HK-2 (cell line): ENCODE measurements around the gene SRL.

Experiments
- DNase-seq: peaks from one replicate; pipeline ENCODE4 v3.0.0-alpha.2; 2018; ENCODE audit not compliant: unreplicated experiment

The SRL gene

DNA sequence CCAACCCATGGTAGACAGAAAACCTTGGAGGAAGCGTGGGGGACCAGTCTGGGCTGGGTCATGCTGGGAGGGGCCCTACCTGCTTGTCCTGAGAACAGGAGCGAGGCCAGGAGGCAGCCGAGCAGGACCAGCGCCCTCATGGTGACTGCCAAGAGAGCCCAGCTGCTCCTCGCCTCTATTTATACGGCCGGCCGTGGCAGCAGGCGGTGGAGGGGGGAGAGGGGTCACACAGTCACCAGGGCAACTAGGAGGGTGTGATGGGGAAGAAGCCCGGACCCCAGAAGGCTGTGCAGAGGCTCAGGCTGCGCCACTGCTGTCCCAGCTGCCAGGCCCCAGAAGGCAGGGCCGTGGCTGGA lies at the start of gene SRL:
TSS of gene SRL (minus strand) at position 153 of the 356 bp plus-strand sequence. CDS start at position 140, 13 bp downstream.
- DNase-seq: no peak

DNA sequence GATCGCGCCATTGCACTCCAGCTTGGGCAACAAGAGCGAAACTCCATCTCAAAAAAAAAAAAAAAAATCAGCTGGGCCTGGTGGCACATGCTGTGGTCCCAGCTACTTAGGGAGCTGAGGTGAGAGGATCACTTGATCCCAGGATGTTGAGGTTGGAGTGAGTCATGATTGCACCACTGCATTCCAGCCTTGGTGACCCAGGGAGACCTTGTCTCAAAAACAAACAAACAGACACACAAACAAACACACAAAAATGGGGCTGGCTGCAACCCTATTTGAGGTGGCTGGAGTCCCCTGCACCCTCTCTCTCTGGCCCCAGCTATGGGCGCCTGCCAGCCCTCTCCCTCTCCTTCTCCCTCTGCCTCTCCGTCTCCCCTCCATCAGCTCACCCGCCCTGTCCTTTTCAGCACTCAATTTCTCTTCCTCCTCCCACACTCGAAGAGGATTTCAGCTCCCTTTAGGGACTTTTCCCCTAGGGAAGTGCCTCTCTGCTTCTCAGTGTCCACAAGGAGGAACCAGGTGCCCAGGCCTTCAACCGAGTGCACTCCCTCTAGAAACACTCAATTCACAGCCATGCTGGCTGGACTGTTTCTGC lies 48.5 kb upstream of the SRL start:
- peak; percentile 49 for DNase-seq

DNA sequence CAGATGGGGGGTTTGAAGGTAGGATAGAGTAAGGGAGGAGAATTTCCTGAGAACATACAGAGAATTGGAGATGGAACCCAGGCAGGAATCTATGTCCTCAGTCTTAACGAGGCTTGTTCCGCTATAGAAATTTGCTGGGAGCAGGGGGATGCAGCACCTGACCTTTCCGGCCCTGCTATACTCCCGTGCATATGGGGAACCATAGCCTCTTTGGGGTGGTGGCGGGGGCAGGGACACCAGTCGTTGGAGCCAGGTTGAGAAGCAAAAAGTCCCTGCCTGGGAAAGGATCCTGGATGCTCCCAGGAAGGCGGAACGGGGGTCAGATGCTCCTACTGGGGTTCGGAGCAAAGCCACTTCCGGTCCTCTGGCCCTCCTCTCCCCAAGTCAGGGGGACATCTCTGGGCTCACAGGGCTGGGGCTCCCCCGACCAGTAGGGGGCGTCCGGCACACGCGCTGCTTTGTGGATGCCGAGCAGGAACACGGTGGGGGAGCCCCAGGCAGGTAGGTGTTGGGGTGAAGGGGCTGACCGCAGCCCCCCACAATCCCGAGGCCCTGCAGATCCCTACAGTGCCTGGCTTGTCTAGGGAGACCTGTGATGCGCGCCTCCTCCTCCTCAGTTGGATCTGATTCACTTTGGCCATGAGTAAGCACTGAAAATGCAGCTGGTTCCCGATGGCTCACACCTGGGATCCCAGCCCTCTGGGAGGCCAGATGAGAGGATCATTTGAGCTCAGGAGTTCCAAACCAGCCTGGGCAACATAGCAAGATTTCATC lies 46.5 kb upstream of the SRL start:
- DNase-seq: no peak

DNA sequence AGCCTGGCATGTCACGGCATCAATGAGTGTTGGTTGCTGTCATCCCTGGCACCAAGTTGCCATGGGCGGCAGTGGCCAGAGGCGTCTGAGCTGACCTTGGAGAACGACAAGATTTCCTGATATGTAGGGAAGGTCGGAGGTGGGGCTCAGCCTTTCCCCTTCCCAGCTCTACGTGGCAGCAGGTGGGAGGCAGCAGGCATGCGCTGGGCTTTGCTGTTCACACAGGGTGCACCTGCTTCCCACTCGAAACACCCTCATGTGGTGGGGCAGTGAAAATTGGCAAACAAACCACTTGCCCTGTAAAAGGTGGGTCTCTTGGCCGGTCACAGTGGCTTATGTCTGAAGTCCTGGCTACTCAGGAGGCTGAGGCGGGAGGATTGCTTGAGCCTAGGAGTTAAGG lies 43.3 kb upstream of the SRL start:
- DNase-seq: no peak

- DNase-seq: no peak
These were observed 42.1 kb upstream of the SRL start for GRCh38 chr16:4283939-4284338.

DNA sequence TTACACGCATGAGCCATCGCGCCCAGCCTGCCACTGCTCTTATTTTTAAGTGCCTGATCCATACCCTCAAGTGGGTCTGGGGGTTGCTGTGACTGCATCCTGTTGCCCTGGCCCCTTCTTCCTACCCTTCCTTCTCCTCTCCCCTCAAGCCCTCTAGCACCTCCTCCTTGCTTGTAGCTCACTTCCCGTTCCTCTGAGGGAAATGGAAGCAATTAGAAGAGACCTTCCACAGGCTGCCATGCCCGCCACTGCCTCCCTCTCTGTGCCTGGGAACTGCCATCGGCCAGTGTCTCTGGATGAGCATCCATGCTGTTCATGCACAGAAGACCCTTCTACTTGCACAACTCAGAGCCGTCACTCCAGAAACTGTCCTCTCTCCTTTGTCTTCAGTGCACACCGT lies 41.6 kb upstream of the SRL start:
- no peak for DNase-seq

GRCh38 chr16:4280625-4281024 lies 38.7 kb upstream of the SRL start:
- DNase-seq: no peak

- no peak for DNase-seq
These were observed 36.2 kb upstream of the SRL start for GRCh38 chr16:4277987-4278513.

DNA sequence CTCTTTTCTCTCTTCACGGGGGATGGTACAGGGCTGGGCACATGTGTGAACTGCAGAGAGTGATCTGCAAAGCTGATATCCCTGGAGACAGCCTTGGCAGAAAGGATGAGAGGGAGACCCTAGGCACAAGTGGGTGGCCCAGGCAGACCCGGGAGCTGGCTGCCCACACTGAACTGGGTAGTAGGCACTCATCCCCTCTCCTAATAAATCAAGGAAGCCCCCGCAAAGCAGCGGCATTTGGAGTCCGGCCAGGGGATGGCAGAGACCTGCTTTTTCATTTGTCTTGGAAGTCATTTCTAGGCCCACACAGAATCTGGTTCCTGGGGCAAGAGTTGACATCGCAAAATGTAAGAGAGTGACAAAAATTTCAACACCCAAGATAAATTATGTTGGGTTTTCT lies 34.0 kb upstream of the SRL start:
- no peak for DNase-seq

- peak; percentile 66 for DNase-seq
These were observed 32.0 kb upstream of the SRL start for GRCh38 chr16:4273858-4274311.

DNA sequence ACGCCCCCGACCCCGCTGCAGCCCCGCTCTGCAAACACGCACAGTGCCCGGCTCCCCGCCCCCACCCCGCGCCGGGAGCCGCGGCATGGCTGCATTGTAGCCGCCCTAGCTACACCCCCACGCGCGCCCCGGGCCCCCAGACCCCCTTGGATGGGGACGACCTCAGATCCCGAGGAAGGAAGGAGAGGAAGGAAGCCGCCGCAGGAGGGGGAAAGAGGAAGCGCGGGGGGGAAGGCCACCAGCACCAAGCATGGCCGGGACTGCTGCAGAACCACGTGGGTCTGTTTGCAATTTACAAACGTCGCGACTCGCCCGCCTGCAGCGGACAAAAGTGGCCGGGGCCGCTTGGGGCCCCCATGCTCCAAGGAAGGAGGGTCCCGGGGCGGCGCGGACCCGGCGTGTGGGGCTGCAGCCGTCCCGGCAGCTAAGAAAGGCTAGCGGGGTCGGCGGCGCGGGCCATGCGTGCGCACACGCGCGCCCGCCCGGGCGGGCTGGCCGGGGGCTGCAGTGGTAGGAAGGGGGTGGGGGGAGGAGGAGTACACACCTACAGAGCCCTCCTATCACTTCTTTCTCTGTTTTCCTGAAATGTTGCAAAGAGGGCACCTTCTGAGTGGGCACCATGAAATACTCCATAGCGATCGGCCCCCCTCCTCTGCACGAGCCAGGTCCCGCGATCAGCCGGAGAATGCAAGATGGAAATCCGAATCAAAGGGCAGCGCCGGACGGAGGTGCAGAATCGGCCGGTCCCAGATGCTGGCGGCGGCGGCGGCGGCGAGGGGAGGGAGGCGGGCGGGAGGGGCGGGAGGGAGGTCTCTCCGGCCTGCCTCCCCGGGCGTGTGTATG lies 30.5 kb upstream of the SRL start:
- peak; percentile 43 for DNase-seq

DNA sequence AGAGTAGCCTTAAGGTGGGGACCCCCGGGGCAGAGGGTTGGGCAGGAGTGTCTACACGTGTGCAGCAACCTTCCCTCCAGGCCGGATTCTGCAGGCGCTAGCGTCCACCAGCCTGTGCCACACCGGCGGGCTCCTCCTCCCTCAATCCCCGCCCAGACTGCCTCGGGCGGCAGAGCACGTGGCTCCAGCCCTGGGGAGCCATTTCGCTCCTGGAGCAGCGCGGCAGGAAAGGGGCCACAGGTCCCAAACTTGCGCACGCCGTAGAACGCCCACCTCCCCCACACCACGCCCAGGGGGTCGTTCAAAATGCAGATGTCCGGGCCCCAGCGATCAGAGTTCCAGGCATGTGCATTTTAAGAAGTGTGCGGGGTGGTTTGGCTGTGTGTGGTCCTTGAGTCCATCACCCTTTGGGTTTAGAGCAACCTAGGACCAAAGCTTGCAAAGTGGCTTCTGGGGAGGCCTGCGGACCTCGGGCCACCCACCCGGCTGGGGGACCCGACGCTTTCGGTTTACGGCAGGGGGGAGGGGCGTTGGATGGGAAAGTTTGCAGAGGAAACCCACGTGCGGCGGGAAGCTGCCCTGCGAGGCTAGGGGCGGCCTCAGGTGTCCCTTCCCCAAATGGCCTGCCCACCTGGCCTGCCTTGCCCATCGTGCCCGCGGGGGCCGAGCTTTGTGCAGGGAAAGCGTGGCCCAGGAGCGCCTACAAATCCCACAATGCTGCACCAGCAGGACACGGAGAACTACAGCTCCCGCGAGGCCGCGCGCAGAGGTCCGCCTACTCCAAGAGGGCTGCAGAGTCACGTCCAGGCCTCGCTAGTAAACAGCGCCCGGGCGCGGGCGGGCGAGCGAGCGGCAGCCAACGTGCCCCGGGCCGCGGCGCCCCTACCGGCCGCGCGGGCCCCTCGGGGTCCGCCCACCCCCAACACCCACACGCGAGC lies 29.6 kb upstream of the SRL start:
- peak; percentile 89 for DNase-seq

DNA sequence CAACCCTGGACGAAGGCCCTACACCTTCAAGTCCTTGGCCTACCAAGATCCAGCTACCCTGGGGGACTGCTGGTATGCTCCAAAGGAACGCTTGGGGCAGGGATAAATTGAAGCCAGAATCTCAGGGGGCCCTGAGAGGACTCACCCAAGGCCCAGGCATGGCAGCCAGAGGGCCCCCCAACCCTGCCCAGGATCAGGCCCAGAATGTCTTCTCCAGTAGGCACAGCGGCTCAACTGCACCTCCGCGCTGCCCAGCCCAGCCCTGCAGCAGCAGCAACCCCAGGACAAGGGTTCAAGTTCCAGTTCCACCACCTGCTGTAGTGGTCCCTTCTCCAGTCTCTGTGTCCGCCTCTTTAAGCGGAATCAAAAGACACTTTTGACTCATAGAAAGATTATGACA lies 28.7 kb upstream of the SRL start:
- no peak for DNase-seq

DNA sequence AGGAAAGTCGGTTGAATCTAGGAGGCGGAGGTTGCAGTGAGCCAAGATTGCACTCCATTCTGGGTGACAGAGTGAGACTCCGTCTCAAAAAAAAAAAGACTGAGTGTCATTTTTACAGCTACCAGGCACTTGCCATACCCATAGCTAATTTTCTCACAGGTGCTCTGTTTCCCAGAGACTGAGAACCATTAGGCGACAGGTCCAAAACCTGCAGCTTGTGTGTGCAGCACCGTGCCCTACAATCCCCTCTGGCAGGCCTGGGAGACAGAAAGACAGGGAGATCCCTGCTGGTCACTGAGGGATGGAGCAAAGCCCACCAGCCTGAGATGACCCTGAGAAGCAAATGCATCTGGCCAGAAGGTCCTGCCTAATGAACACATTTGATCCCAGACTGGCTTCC lies 28.2 kb upstream of the SRL start:
- no peak for DNase-seq

GRCh38 chr16:4266372-4266771 lies 24.5 kb upstream of the SRL start:
- no peak for DNase-seq

DNA sequence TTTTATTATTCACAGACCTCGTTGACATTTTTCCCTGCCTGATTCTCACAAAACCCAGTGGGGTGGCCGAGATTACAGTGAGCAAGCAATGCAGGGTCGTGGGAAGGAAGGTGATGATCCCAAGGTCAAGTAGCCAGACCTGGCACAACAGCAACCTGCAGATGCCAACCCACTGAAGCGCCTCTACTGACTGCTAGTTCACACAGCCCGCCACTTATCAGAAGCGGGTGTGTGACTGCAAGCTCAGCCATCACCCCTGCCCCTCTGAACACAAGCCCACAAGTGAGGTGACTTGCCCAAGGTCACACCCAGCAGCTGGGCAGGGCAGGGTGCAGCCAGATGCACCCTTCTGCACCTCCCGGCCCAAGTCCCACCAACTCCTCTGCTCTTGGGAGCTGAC lies 23.8 kb upstream of the SRL start:
- DNase-seq: no peak

DNA sequence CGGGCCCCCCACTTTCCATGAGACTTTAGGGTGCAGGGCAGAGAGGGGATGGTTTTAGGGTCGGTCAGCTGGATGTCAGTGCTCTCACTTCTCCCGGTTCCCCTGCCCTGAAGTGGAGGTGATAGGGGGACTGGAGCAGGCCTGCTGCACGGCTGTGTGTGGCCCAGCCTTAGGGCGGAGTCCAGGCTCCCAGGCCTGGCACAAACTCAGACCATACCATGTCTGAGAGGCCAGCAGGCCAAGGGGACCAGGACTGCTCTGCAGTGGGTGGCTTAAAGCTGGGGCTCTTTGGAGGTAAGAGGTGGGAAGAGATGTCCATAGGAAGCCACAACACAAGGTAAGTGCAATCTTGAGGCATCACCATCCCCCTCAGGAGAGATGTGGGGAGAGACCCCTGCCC lies 22.7 kb upstream of the SRL start:
- no peak for DNase-seq

DNA sequence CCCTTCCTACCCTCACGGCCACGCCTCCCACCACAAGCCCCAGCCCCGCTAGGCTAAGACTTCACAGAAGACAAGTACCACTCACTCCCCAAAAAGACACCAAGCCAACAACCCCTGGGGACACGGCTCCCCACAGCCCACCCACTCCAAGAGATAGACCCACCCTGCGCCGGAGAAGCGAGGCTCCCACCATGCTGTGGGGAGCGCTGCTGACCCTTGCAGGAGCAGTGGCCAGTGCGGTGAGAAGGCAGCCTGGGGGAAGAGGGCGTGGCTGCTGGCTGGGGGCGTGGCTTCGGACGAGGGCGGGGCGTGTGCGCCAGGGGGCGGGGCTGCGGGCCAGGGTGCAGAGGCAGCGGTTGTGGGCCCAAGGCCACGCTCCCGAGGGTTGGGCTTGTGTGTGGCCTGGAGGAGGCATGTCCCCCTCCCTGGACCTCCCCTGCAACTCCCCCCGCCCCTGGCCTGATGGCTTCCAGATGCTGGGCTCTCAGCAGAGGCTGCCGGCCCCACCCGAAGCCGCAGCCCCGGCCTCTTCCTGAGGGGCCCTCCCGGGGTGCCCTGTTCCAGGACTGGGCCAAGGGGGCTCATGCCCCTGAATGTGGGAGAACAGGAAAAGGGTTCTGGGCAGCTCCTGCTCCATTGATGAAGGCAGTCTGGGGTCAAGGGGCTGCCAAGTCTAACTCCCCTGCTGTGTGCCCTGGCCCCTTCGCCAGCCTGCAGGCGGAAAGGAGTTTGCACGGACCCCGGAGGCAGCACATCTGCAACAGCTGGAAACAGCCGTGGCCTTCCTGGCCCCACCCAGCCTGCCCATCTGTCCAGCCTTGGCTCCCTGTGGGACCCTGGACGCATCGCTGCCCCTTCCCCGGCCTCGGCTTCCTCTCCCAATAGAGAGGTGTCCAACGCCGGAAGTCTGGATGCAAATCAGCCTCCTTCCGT lies 21.9 kb upstream of the SRL start:
- no peak for DNase-seq

DNA sequence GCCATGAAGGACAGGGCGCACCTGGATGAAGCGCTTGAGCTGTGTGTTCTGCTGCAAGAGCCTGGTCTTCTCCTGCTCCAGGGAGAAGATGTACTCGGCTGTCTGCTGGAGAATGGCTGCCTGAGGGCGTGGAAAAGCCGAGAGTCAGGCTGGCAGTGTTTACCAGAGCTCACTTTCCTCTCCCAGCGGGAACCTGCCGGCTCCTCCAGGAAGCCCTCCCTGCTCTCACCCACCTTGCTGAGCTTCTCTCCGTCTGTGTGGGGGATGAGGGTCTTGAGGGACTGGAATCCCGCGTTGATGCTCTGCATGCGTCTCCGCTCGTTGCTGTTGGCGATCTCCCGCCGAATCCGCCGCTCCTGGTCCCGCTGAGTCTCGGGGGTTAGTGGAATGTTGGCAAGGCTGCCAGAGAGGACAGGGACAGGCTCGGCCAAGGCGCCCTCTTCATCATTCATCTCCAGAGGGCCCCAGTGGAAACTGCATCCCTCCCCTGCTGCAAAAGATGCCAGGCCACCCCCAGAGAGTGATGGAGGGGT lies 20.5 kb upstream of the SRL start:
- no peak for DNase-seq

GRCh38 chr16:4261557-4262172 lies 19.8 kb upstream of the SRL start:
- DNase-seq: no peak
